Right lobe of liver (tissue), 6 donors: ENCODE measurements around the gene VEGFA. TPM values are rescaled to one million over a fixed set of nuclear protein-coding genes. Genes with fewer than 3 reads are reported as not detected.

ENCODE experiments used
- ATAC-seq, 4 donors: fragments of 200-7000 bp; cut with Tn5 transposase; one replicate each; pipeline ENCODE4 v1.9.1; 2020; ENCODE audit warnings: mild to moderate bottlenecking in 4 of 4, moderate library complexity in 4 of 4
- DNase-seq, 3 donors: peaks; one replicate each; pipeline ENCODE4 v3.0.0-alpha.2; 2020
- H3K27ac ChIP-seq, 3 donors: fragments of 200-600 bp; one replicate each; pipeline ENCODE4 v1.8.0; 2022
- H3K27me3 ChIP-seq, 2 donors: fragments of 200-600 bp; one replicate each; pipeline ENCODE4 v1.8.0; 2022
- H3K36me3 ChIP-seq, 4 donors: fragments of 200-600 bp; sonication (generic) in 1 of 4; one replicate each; pipeline versions ENCODE4 v1.5.1 to v1.8.0; 2017 to 2022; ENCODE audit warnings: control low read depth in 1 of 4
- H3K4me1 ChIP-seq, 4 donors: fragments of 200-600 bp; sonication (generic) in 1 of 4; one replicate each; pipeline versions ENCODE4 v1.5.1 to v1.8.0; 2017 to 2022; ENCODE audit warnings: control low read depth in 1 of 4
- H3K4me3 ChIP-seq, 3 donors: fragments of 200-600 bp; one replicate each; pipeline ENCODE4 v1.8.0; 2022
- H3K9me3 ChIP-seq, 4 donors: fragments of 200-600 bp; sonication (generic) in 1 of 4; one replicate each; pipeline versions ENCODE4 v1.5.1 to v1.8.0; 2017 to 2022; ENCODE audit warnings: control low read depth in 1 of 4
- CTCF ChIP-seq, 4 donors: fragments of 200-600 bp in 3 of 4; fragments of 450-650 bp in 1 of 4; IDR thresholded peaks; one replicate each; pipeline versions ENCODE4 v1.5.1 to v1.8.0; 2016 to 2022; ENCODE audit warnings: antibody characterized with exemption in 4 of 4, mild to moderate bottlenecking in 2 of 4
- POLR2A ChIP-seq: fragments of 450-650 bp; IDR thresholded peaks from one replicate; pipeline ENCODE4 v1.6.1; 2017; ENCODE audit warnings: antibody characterized with exemption, mild to moderate bottlenecking
- WGBS: methylation state at CpG from one replicate; pipeline ENCODE4 v1.1.6; 2018; ENCODE audit warnings: low coverage, low lambda C conversion rate; ENCODE audit not compliant: insufficient coverage; ENCODE audit errors: missing lambda C conversion rate; 5-methylcytosine and 5-hydroxymethylcytosine counted together
- intact Hi-C, 2 donors: fragments of 100-400 bp; cut with DNase I; formaldehyde crosslinking; loops; one replicate each; pipeline versions ENCODE4 v1.11.2 to v1.14.1; 2022
- total RNA-seq, 6 experiments: library from RNA; depleted of rRNA in 2 of 6; stranded (reverse); fragments of >200 nt in 2 of 6; fragmentation: NEBNext Ultra II Directional in 3 of 6; extraction: Animal tissue kit (Norgen Biotek cat#: 25700) in 3 of 6; gene quantifications; one replicate each; pipeline versions ENCODE4 v1.1.0 to v1.2.4, GENCODE V29; 2016 to 2023
- donor health status: DM: no; HTN: yes; CAD: no.
- donor health status: DM: no; HTN: no; CAD: no.
- donor health status: DM: no; HTN: no; CAD: no.
- donor health status: DM: no; HTN: yes; CAD: no.
- donor health status: DM: no; HTN: yes; CAD: no.

The VEGFA gene
- total RNA-seq, 6 experiments from 2014 or later, result 91.3 to 571 (median 132) TPM

DNA sequence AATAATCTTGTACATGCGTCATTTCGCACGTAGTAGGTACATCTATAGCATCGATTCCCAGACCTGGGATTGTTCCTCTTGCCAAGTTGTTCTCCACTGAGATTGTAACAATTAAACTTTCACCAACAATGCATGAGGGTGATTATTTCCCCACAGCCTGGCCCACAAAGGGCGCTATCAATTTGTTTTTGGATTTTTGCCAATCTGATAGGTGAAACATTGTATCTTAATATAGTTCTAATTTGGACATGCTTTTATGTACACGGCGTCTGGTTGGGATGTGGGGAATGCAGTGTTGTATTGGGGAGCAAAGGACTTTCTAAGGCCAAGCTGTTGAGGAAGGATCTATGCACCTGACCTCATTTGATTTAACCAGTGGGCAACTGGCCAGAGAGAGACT, 59.5 kb downstream of the VEGFA start:
- H3K27ac ChIP-seq, result no peak overlapping the region
- intact Hi-C loops, result loop anchor here (10.0 kb wide), 1 partner anchor 55 kb away; the partner anchor contains the start of gene VEGFA (in 2 of the 2)
- H3K9me3 ChIP-seq, result no peaks in the 10 kb centered on the region
- 65% methylated on average over 7 of the region's 7 CpGs for WGBS
- H3K4me1 ChIP-seq, result peaks cover 0 to 33% (median 13%) of the 10 kb centered on the region in 4 donors
- TF ChIP-seq CTCF (IDR thresholded peaks at IDR 0.05), result no peak
- no peak for TF ChIP-seq POLR2A
- H3K36me3 ChIP-seq, result no peaks in the 10 kb centered on the region
- DNase-seq, result no peak
- H3K4me3 ChIP-seq, result no peak overlapping the region
- ATAC-seq, result no peak
- H3K27me3 ChIP-seq, result no peaks in the 10 kb centered on the region

GRCh38 chr6:43830775-43831174, 60.8 kb downstream of the VEGFA start:
- no peak for ATAC-seq
- Histone ChIP-seq H3K27ac (no peak overlapping the region), H3K4me3 (no peak overlapping the region), H3K36me3 (no peaks in the 10 kb centered on the region), H3K27me3 (no peaks in the 10 kb centered on the region), H3K9me3 (no peaks in the 10 kb centered on the region), H3K4me1 (peaks cover 0 to 21% (median 8%) of the 10 kb centered on the region in 4 donors)
- DNase-seq, result no peak
- TF ChIP-seq POLR2A (no peak), CTCF (IDR thresholded peaks at IDR 0.05) (no peak)
- intact Hi-C loops, result no loop called here
- 51% methylated on average over 2 of the region's 8 CpGs for WGBS

GRCh38 chr6:43831191-43831590, 61.2 kb downstream of the VEGFA start:
- Histone ChIP-seq H3K4me3 (no peak overlapping the region), H3K27me3 (no peaks in the 10 kb centered on the region), H3K36me3 (no peaks in the 10 kb centered on the region), H3K27ac (no peak overlapping the region), H3K9me3 (no peaks in the 10 kb centered on the region), H3K4me1 (peaks cover 0 to 17% (median 6%) of the 10 kb centered on the region in 4 donors)
- TF ChIP-seq POLR2A (no peak), CTCF (IDR thresholded peaks at IDR 0.05) (no peak)
- intact Hi-C loops, result no loop called here
- no peak for ATAC-seq
- WGBS, result 70% methylated on average over 2 of the region's 3 CpGs
- no peak for DNase-seq

DNA sequence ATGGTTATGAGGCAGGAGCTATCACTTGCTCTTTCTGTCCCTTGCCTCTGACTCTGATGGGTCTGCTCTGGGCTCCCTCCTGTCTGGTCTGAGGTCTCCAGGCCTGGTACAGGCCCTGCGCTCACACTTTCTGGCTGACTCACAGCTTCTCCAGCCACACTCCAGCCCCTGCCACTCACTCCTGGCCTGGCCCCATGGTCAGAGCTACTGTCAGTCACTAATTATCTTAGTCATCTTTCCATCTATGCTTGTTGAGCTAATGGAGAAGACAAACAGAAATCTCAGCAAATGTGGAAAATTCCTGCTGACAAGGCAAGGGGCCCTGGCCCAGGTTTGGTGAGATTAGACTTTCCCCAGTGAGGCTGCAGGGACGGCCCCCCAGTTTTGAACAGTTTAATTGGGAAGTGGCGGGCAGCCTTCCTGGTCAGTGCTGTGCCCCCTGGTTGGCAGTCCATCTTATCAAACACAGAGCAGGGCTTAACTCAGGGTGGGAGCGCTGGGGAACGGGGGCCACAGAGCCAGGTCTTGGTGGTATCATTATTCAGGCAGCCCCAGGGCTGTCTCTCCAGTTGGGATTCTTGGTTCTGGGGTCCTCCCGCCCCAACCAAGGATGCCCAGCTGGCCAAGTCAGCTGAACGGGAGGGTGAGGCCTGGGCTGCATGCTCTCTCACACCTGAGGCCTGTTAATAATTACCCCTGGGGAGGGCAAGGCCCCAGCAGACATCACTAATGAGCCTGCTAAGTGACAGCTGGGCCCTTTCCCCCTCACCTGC, 63.4 kb downstream of the VEGFA start:
- DNase-seq (peak in 1 of 3 donors; percentile 65), ATAC-seq (peak; percentile 48 to 70 (median 63))
- peaks cover 0 to 27% (median 12%) of the 10 kb centered on the region in 4 donors for H3K4me1 ChIP-seq
- 69% methylated on average over 2 of the region's 7 CpGs for WGBS
- H3K9me3 ChIP-seq, result no peaks in the 10 kb centered on the region
- H3K27me3 ChIP-seq, result no peaks in the 10 kb centered on the region
- TF ChIP-seq CTCF (IDR thresholded peaks at IDR 0.05) (no peak), POLR2A (no peak)
- no peaks in the 10 kb centered on the region for H3K36me3 ChIP-seq
- intact Hi-C loops, result no loop called here
- H3K4me3 ChIP-seq, result no peak overlapping the region
- H3K27ac ChIP-seq, result no peak overlapping the region
